Stimulated activated naive CD4-positive, alpha-beta T cell (primary cell): ENCODE measurements around the gene PGS1.

Experiments
- DNase-seq, 6 experiments: peaks; one replicate each; lab custom pipeline; 2025; lab: John Stamatoyannopoulos, UW

The PGS1 gene

GRCh38 chr17:78346605-78347250, 31.7 kb upstream of the PGS1 start:
- no peak for DNase-seq

GRCh38 chr17:78347453-78347852, 31.0 kb upstream of the PGS1 start:
- no peak for DNase-seq

- DNase-seq = no peak
These were observed 30.2 kb upstream of the PGS1 start for GRCh38 chr17:78348055-78348770.

- DNase-seq = no peak
These were observed 28.4 kb upstream of the PGS1 start for GRCh38 chr17:78349891-78350642.

- no peak for DNase-seq
These were observed 26.9 kb upstream of the PGS1 start for GRCh38 chr17:78351449-78352006.

GRCh38 chr17:78353834-78354233, 24.6 kb upstream of the PGS1 start:
- DNase-seq = no peak

GRCh38 chr17:78355045-78355641, 23.3 kb upstream of the PGS1 start:
- DNase-seq = peak; percentile 19 to 55 (median 32)

GRCh38 chr17:78355701-78356100, 22.7 kb upstream of the PGS1 start:
- DNase-seq = no peak

- DNase-seq = peak; percentile 71 to 95 (median 91)
These were observed 22.2 kb upstream of the PGS1 start for GRCh38 chr17:78356101-78356713.

- peak in 3 of 6 experiments; percentile 12 to 61 (median 48) for DNase-seq
These were observed 21.3 kb upstream of the PGS1 start for GRCh38 chr17:78357177-78357586.

- peak in 3 of 6 experiments; percentile 18 to 61 (median 48) for DNase-seq
These were observed 20.5 kb upstream of the PGS1 start for GRCh38 chr17:78357672-78358537.

GRCh38 chr17:78358538-78359320, 19.7 kb upstream of the PGS1 start:
- peak in 4 of 6 experiments; percentile 23 to 76 (median 53) for DNase-seq

- peak in 3 of 6 experiments; percentile 43 to 50 (median 48) for DNase-seq
These were observed 19.0 kb upstream of the PGS1 start for GRCh38 chr17:78359321-78359996.

GRCh38 chr17:78359997-78360370, 18.5 kb upstream of the PGS1 start, which contains the start of gene SOCS3:
TSS of gene SOCS3 (minus strand) at chr17:78360077. CDS start at chr17:78359095, 982 bp downstream.
- DNase-seq = peak; percentile 90 to 96 (median 93)

GRCh38 chr17:78360371-78361224, 17.9 kb upstream of the PGS1 start:
- DNase-seq = peak; percentile 65 to 91 (median 80)

- DNase-seq = no peak
These were observed 17.2 kb upstream of the PGS1 start for GRCh38 chr17:78361225-78361701.

- peak in 1 of 6 experiments; percentile 10 for DNase-seq
These were observed 16.2 kb upstream of the PGS1 start for GRCh38 chr17:78362232-78362631.

GRCh38 chr17:78362671-78363070, 15.8 kb upstream of the PGS1 start:
- DNase-seq = no peak
